K562 (cell line): ENCODE data around the gene BCAN. TPM values are rescaled to one million over a fixed set of nuclear protein-coding genes. Genes with fewer than 3 reads are reported as not detected.

Experiments used
- CREM ChIP-seq: IDR thresholded peaks from 2 replicates; pipeline ENCODE4 v1.6.1; 2014; ENCODE audit warnings: antibody characterized with exemption, low read depth
- DPF2 ChIP-seq: fragments of 450-650 bp; IDR thresholded peaks from 2 replicates; pipeline ENCODE4 v1.6.1; 2016
- ELF2 ChIP-seq: fragments of 250-450 bp; sonication (Bioruptor Pico); IDR thresholded peaks from 2 replicates; pipeline ENCODE4 v1.5.0; 2021; ENCODE audit warnings: mild to moderate bottlenecking
- GATAD2A ChIP-seq: fragments of 450-650 bp; IDR thresholded peaks from 2 replicates; pipeline ENCODE4 v1.6.1; 2017
- GTF2E2 ChIP-seq: fragments of 200-800 bp; sonication (Bioruptor generic); IDR thresholded peaks from 2 replicates; pipeline ENCODE4 v1.6.1; 2016; ENCODE audit warnings: missing genetic modification characterization, missing compliant biosample characterization
- HDAC6 ChIP-seq: IDR thresholded peaks from 2 replicates; pipeline ENCODE4 v1.6.1; 2012; ENCODE audit warnings: low read depth, mild to moderate bottlenecking, control low read depth, inconsistent platforms, low read length, moderate library complexity
- HINFP ChIP-seq: fragments of 450-650 bp; conservative IDR thresholded peaks from 2 replicates; pipeline ENCODE4 v1.6.1; 2016; ENCODE audit warnings: missing genetic modification characterization, low read depth, mild to moderate bottlenecking, control low read depth, missing compliant biosample characterization
- KDM5B ChIP-seq: fragments of 200-600 bp; sonication (generic); IDR thresholded peaks from 2 replicates; pipeline ENCODE4 v1.6.1; 2012; ENCODE audit warnings: low read depth, mild to moderate bottlenecking, moderate library complexity, low read length, control low read depth, inconsistent platforms; ENCODE audit not compliant: insufficient replicate concordance
- MCM2 ChIP-seq: fragments of 450-650 bp; IDR thresholded peaks from 2 replicates; pipeline ENCODE4 v1.6.1; 2017; ENCODE audit warnings: low read depth, mild to moderate bottlenecking
- MYNN ChIP-seq, 2 experiments: sonication (generic); formaldehyde crosslinking in 1 of 2; IDR thresholded peaks; 2 replicates each; pipeline versions ENCODE4 v1.5.0 to v1.6.1; 2016 to 2020; ENCODE audit warnings: antibody characterized with exemption in 1 of 2, missing genetic modification reagents in 1 of 2
- POLR3G ChIP-seq: IDR thresholded peaks from 2 replicates; pipeline ENCODE4 v1.6.1; 2011; ENCODE audit not compliant: insufficient read length, insufficient replicate concordance; ENCODE audit errors: extremely low read depth
- RNF2 ChIP-seq: sonication (generic); IDR thresholded peaks from 2 replicates; pipeline ENCODE4 v1.6.1; 2016
- SIN3A ChIP-seq, 2 experiments: fragments of 150-350 bp in 1 of 2; IDR thresholded peaks; 2 replicates each; pipeline ENCODE4 v1.6.1; 2011 to 2016; ENCODE audit warnings: borderline replicate concordance in 2 of 2, low read depth in 2 of 2, low read length in 2 of 2, mild to moderate bottlenecking in 2 of 2, moderate library complexity in 2 of 2; ENCODE audit not compliant: control insufficient read depth in 1 of 2
- SP2 ChIP-seq: IDR thresholded peaks from 2 replicates; pipeline ENCODE4 v1.6.1; 2011; ENCODE audit warnings: mild to moderate bottlenecking, low read depth, low read length, moderate library complexity; ENCODE audit not compliant: poor library complexity, severe bottlenecking; ENCODE audit errors: extremely low read depth
- SPI1 ChIP-seq: IDR thresholded peaks from 2 replicates; pipeline ENCODE4 v1.6.1; 2011; ENCODE audit warnings: low read depth, low read length, control low read depth, borderline replicate concordance
- TAF1 ChIP-seq: IDR thresholded peaks from 2 replicates; pipeline ENCODE4 v1.6.1; 2011; ENCODE audit warnings: mild to moderate bottlenecking, low read length, moderate library complexity; ENCODE audit not compliant: insufficient read depth, control insufficient read depth, severe bottlenecking; ENCODE audit errors: extremely low read depth
- TAL1 ChIP-seq: fragments of 450-650 bp; IDR thresholded peaks from 2 replicates; pipeline ENCODE4 v1.6.1; 2016; ENCODE audit warnings: mild to moderate bottlenecking
- WHSC1 ChIP-seq: IDR thresholded peaks from one replicate; pipeline ENCODE4 v1.6.1; 2012; ENCODE audit warnings: low read length, control low read depth, inconsistent platforms
- ZKSCAN1 ChIP-seq: fragments of 150-350 bp; IDR thresholded peaks from 2 replicates; pipeline ENCODE4 v1.6.1; 2016; ENCODE audit warnings: low read depth, low read length
- ZNF146 ChIP-seq: IDR thresholded peaks from one replicate; pipeline ENCODE4 v1.6.1; 2018; ENCODE audit warnings: missing compliant biosample characterization; ENCODE audit not compliant: unreplicated experiment
- ZNF253 ChIP-seq: fragments of 250-450 bp; sonication (Bioruptor Pico); conservative IDR thresholded peaks from 2 replicates; pipeline ENCODE4 v1.6.1; 2021; ENCODE audit warnings: mild to moderate bottlenecking
- polyA plus RNA-seq, 8 experiments: library from polyadenylated mRNA; depleted of rRNA in 4 of 8; stranded (reverse) in 5 of 8; unstranded in 3 of 8; fragments of >200 nt; fragmentation: Nextera tagmentation in 2 of 8; fragmentation: Illumina TruSeq in 1 of 8; extraction: Ambion mirVana in 2 of 8; extraction: Trizol in 1 of 8; gene quantifications; 2 replicates each; pipeline versions ENCODE4 v1.2.1 to v1.2.3, GENCODE V29; 2011 to 2014; ENCODE audit warnings: inconsistent platforms in 1 of 8, missing spikeins in 1 of 8
- total RNA-seq, 7 experiments: library from RNA; depleted of rRNA in 6 of 7; stranded (reverse); fragments of >200 nt in 6 of 7; fragmentation: Illumina TruSeq in 2 of 7; extraction: Trizol in 2 of 7; gene quantifications; 2 replicates each; pipeline versions ENCODE4 v1.2.1 to v1.2.3, GENCODE V29; 2011 to 2021; ENCODE audit warnings: low replicate concordance in 1 of 7
- TF ChIP-seq, protein P1 (sequence below): fragments of 250-450 bp; sonication (Bioruptor Pico); IDR thresholded peaks from 2 replicates; pipeline ENCODE4 v1.8.0; 2022; ENCODE audit warnings: moderate library complexity, mild to moderate bottlenecking, inconsistent platforms
- TF ChIP-seq, protein P2 (sequence below): fragments of 450-650 bp; formaldehyde crosslinking; IDR thresholded peaks from 2 replicates; pipeline ENCODE4 v1.4.0; 2020; ENCODE audit warnings: mild to moderate bottlenecking, moderate library complexity
- TF ChIP-seq, protein P3 (sequence below): conservative IDR thresholded peaks from 2 replicates; pipeline ENCODE4 v1.6.1; 2011; ENCODE audit warnings: low read depth, mild to moderate bottlenecking, low read length; ENCODE audit not compliant: control insufficient read depth

The BCAN gene
- total and polyA plus RNA-seq, 9 of the 15 experiments (the other 6 are each of a cell fraction or from before 2014, with no cell fraction given) = 0.04 to 0.33 (median 0.14) TPM; not detected in 5

- TF ChIP-seq CREM (no peak), MCM2 (no peak), MYNN (IDR thresholded peaks at IDR 0.05) (peak; percentile 46; the same call in 1 of the 2 replicates), MYNN (CRISPR knock-in tag; IDR thresholded peaks at IDR 0.05) (no peak), ZNF253 (CRISPR knock-in tag) (no peak), SPI1 (no peak), HINFP (tag) (no peak), GATAD2A (peak; percentile 41; the same call in 1 of the 2 replicates), ZKSCAN1 (no peak; the same call in 1 of the 2 replicates), DPF2 (no peak), TAF1 (no peak), SP2 (no peak), WHSC1 (no peak), GTF2E2 (tag) (no peak), TAL1 (no peak), HDAC6 (no peak), POLR3G (no peak), RNF2 (no peak), KDM5B (peak; percentile 23), ZNF146 (CRISPR knock-in tag) (no peak), SIN3A (IDR thresholded peaks at IDR 0.05; ENCODE audit: borderline replicate concordance in 2 of 2, control insufficient read depth in 1 of 2, low read depth in 2 of 2, low read length in 2 of 2) (no peak), ELF2 (CRISPR knock-in tag) (no peak; the same call in 1 of the 2 replicates)
- TF ChIP-seq, protein P1, sequence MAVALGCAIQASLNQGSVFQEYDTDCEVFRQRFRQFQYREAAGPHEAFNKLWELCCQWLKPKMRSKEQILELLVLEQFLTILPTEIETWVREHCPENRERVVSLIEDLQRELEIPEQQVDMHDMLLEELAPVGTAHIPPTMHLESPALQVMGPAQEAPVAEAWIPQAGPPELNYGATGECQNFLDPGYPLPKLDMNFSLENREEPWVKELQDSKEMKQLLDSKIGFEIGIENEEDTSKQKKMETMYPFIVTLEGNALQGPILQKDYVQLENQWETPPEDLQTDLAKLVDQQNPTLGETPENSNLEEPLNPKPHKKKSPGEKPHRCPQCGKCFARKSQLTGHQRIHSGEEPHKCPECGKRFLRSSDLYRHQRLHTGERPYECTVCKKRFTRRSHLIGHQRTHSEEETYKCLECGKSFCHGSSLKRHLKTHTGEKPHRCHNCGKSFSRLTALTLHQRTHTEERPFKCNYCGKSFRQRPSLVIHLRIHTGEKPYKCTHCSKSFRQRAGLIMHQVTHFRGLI (CRISPR knock-in tag) = no peak
- TF ChIP-seq, protein P2, sequence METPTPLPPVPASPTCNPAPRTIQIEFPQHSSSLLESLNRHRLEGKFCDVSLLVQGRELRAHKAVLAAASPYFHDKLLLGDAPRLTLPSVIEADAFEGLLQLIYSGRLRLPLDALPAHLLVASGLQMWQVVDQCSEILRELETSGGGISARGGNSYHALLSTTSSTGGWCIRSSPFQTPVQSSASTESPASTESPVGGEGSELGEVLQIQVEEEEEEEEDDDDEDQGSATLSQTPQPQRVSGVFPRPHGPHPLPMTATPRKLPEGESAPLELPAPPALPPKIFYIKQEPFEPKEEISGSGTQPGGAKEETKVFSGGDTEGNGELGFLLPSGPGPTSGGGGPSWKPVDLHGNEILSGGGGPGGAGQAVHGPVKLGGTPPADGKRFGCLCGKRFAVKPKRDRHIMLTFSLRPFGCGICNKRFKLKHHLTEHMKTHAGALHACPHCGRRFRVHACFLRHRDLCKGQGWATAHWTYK = no peak
- TF ChIP-seq, protein P3, sequence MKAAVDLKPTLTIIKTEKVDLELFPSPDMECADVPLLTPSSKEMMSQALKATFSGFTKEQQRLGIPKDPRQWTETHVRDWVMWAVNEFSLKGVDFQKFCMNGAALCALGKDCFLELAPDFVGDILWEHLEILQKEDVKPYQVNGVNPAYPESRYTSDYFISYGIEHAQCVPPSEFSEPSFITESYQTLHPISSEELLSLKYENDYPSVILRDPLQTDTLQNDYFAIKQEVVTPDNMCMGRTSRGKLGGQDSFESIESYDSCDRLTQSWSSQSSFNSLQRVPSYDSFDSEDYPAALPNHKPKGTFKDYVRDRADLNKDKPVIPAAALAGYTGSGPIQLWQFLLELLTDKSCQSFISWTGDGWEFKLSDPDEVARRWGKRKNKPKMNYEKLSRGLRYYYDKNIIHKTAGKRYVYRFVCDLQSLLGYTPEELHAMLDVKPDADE = no peak
Observed at GRCh38 chr1:156625436-156626078, 16.4 kb upstream of the BCAN start (continued).
